Breast epithelium (tissue), 3 donors: ENCODE measurements around the gene JAKMIP2.

ENCODE experiments used
- POLR2A ChIP-seq: fragments of 450-650 bp; IDR thresholded peaks from one replicate; pipeline ENCODE4 v1.6.1; 2016; ENCODE audit warnings: antibody characterized with exemption, mild to moderate bottlenecking, moderate library complexity
- POLR2AphosphoS5 ChIP-seq, 3 donors: sonication (generic); formaldehyde crosslinking; IDR thresholded peaks; one replicate each; pipeline ENCODE4 v1.6.1; 2017; ENCODE audit warnings: antibody characterized with exemption in 3 of 3
- TF ChIP-seq, protein P1 (sequence below), 3 donors: fragments of 450-650 bp; IDR thresholded peaks; one replicate each; pipeline ENCODE4 v1.5.1; 2016 to 2017; ENCODE audit warnings: antibody characterized with exemption in 3 of 3, mild to moderate bottlenecking in 3 of 3, moderate library complexity in 3 of 3

- TF ChIP-seq, protein P1, sequence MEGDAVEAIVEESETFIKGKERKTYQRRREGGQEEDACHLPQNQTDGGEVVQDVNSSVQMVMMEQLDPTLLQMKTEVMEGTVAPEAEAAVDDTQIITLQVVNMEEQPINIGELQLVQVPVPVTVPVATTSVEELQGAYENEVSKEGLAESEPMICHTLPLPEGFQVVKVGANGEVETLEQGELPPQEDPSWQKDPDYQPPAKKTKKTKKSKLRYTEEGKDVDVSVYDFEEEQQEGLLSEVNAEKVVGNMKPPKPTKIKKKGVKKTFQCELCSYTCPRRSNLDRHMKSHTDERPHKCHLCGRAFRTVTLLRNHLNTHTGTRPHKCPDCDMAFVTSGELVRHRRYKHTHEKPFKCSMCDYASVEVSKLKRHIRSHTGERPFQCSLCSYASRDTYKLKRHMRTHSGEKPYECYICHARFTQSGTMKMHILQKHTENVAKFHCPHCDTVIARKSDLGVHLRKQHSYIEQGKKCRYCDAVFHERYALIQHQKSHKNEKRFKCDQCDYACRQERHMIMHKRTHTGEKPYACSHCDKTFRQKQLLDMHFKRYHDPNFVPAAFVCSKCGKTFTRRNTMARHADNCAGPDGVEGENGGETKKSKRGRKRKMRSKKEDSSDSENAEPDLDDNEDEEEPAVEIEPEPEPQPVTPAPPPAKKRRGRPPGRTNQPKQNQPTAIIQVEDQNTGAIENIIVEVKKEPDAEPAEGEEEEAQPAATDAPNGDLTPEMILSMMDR (IDR thresholded peaks at IDR 0.05): no peak
- TF ChIP-seq POLR2AphosphoS5 (IDR thresholded peaks at IDR 0.05) (no peak), POLR2A (no peak)
Measured at GRCh38 chr5:147642666-147643065, 139.9 kb downstream of the JAKMIP2 start.
